ENCODE data around the gene SET. TPM values are rescaled to one million over a fixed set of nuclear protein-coding genes. Genes with fewer than 3 reads are reported as not detected.

Gene SET
- polyA plus RNA-seq, 1 of the 3 experiments (the other 2 are of a cell fraction): 64.6 TPM

GRCh38 chr9:128669786-128670185 lies 19.2 kb upstream of the SET start:
- Histone ChIP-seq H3K27ac (ENCODE audit: low read depth in 2 of 2, low read length in 1 of 2) (no peak overlapping the region), H3K36me3 (replicated peaks in 1 of 2; ENCODE audit: control insufficient read depth in 1 of 2, insufficient read depth in 2 of 2, low read length in 1 of 2) (no peaks in the 10 kb centered on the region), H3K27me3 (ENCODE audit: insufficient read depth) (no peaks in the 10 kb centered on the region), H3K4me3 (ENCODE audit: low read depth in 2 of 2, low read length in 1 of 2) (no peak overlapping the region), H3F3A (replicated peaks; ENCODE audit: insufficient read depth) (no peaks in the 10 kb centered on the region), H3K4me1 (ENCODE audit: control insufficient read depth in 1 of 2, insufficient read depth in 2 of 2, low read depth in 1 of 2, low read length in 1 of 2) (no peaks in the 10 kb centered on the region), H4K20me1 (ENCODE audit: insufficient read depth) (no peaks in the 10 kb centered on the region), H3K9me3 (no peaks in the 10 kb centered on the region), H3K9ac (no peak overlapping the region), H3K4me2 (no peak overlapping the region), H3K79me2 (ENCODE audit: insufficient read depth) (no peaks in the 10 kb centered on the region), H3K9me2 (no peaks in the 10 kb centered on the region), H2AFZ (ENCODE audit: low read depth) (no peak overlapping the region)
- DNase-seq: no peak
- no peak for TF ChIP-seq FOSL2 (IDR thresholded peaks at IDR 0.05; ENCODE audit: borderline replicate concordance, low read depth)
- TF ChIP-seq SIN3A (IDR thresholded peaks at IDR 0.05; ENCODE audit: borderline replicate concordance, low read depth, low read length): no peak
- POLR2A ChIA-PET: no interaction called here
- 92% methylated on average over 6 of the region's 6 CpGs for WGBS (ENCODE audit: low lambda C conversion rate)
- CTCF ChIA-PET: no interaction called here

- Histone ChIP-seq H3K4me3 (ENCODE audit: low read depth in 2 of 2, low read length in 1 of 2) (no peak overlapping the region), H3K9ac (no peak overlapping the region), H3K9me3 (no peaks in the 10 kb centered on the region), H3K79me2 (ENCODE audit: insufficient read depth) (no peaks in the 10 kb centered on the region), H3K9me2 (no peaks in the 10 kb centered on the region), H3K27me3 (ENCODE audit: insufficient read depth) (no peaks in the 10 kb centered on the region), H3K4me1 (ENCODE audit: control insufficient read depth in 1 of 2, insufficient read depth in 2 of 2, low read depth in 1 of 2, low read length in 1 of 2) (no peaks in the 10 kb centered on the region), H4K20me1 (ENCODE audit: insufficient read depth) (no peaks in the 10 kb centered on the region), H3K27ac (ENCODE audit: low read depth in 2 of 2, low read length in 1 of 2) (no peak overlapping the region), H2AFZ (ENCODE audit: low read depth) (no peak overlapping the region), H3K4me2 (no peak overlapping the region), H3F3A (replicated peaks; ENCODE audit: insufficient read depth) (no peaks in the 10 kb centered on the region), H3K36me3 (replicated peaks in 1 of 2; ENCODE audit: control insufficient read depth in 1 of 2, insufficient read depth in 2 of 2, low read length in 1 of 2) (no peaks in the 10 kb centered on the region)
- TF ChIP-seq IRF3 (IDR thresholded peaks at IDR 0.05; ENCODE audit: low read depth, low read length) (no peak), NFIC (IDR thresholded peaks at IDR 0.05; ENCODE audit: borderline replicate concordance) (no peak), MXI1 (IDR thresholded peaks at IDR 0.05; ENCODE audit: low read depth, low read length) (no peak), FOSL2 (IDR thresholded peaks at IDR 0.05; ENCODE audit: borderline replicate concordance, low read depth) (no peak), FOXM1 (IDR thresholded peaks at IDR 0.05; ENCODE audit: low read depth) (no peak), EZH2phosphoT487 (IDR thresholded peaks at IDR 0.05; ENCODE audit: borderline replicate concordance, low read depth) (no peak), SMC3 (IDR thresholded peaks at IDR 0.05; ENCODE audit: low read depth, low read length) (no peak), RXRA (IDR thresholded peaks at IDR 0.05; ENCODE audit: borderline replicate concordance, low read depth) (no peak), TCF12 (IDR thresholded peaks at IDR 0.05) (no peak), GATA2 (CRISPR knock-in tag; IDR thresholded peaks at IDR 0.05) (no peak), ZBTB33 (IDR thresholded peaks at IDR 0.05; ENCODE audit: borderline replicate concordance, low read depth) (no peak), RCOR1 (IDR thresholded peaks at IDR 0.05; ENCODE audit: low read length) (no peak), GABPA (IDR thresholded peaks at IDR 0.05; ENCODE audit: low read depth) (no peak), NRF1 (IDR thresholded peaks at IDR 0.05; ENCODE audit: low read depth, low read length) (no peak), RAD21 (IDR thresholded peaks at IDR 0.05; ENCODE audit: low read length) (no peak)
- 92% methylated on average over 4 of the region's 4 CpGs for WGBS (ENCODE audit: low lambda C conversion rate)
- ChIA-PET CTCF (interaction anchor here (0.8 kb wide), 1 partner anchor 27 kb away, joined by 3 read pairs; the partner anchor contains the start of gene PKN3), POLR2A (no interaction called here)
- no peak for DNase-seq
Measured at GRCh38 chr9:128675382-128675781, 13.6 kb upstream of the SET start.

All from SK-N-SH (cell line).